Caco-2 (cell line): Measurements from ENCODE around the gene INAFM1. TPM values are rescaled to one million over a fixed set of nuclear protein-coding genes. Genes with fewer than 3 reads are reported as not detected.

ENCODE experiments used
- BruUV-seq: library from RNA; stranded (reverse); fragments of 400-500 nt; replicated peaks from 2 replicates; lab custom pipeline; 2021; lab: Mats Ljungman, UMichigan
- CTCF ChIA-PET: fragments of 300-600 bp; sonication (Branson Sonifier 250); formaldehyde crosslinking; loops from one replicate; lab custom pipeline; 2022; ENCODE audit warnings: antibody characterized with exemption; lab: Charles Lee
- POLR2A ChIA-PET: fragments of 300-600 bp; sonication (Branson Sonifier 250); formaldehyde crosslinking; loops from one replicate; lab custom pipeline; 2022; ENCODE audit warnings: antibody characterized with exemption; lab: Charles Lee
- DNase-seq, 2 experiments: peaks; one replicate each; pipeline versions ENCODE4 v3.0.0 to v3.0.0-alpha.2; 2020 to 2022
- H3K27me3 ChIP-seq: replicated peaks from 2 replicates; pipeline ENCODE4 v1.6.0; 2011; ENCODE audit warnings: low read length; ENCODE audit not compliant: control insufficient read depth, insufficient read depth
- H3K36me3 ChIP-seq: 2 replicates; pipeline ENCODE4 v1.5.1; 2011; ENCODE audit warnings: low read length; ENCODE audit not compliant: control insufficient read depth, insufficient read depth
- H3K4me1 ChIP-seq: fragments of 250-450 bp; sonication (Bioruptor Pico); 2 replicates; pipeline ENCODE4 v1.5.1; 2020; ENCODE audit warnings: mild to moderate bottlenecking
- H3K4me3 ChIP-seq: 2 replicates; pipeline ENCODE4 v1.5.1; 2011; ENCODE audit warnings: low read depth, mild to moderate bottlenecking, control low read depth, low read length
- H3K9me3 ChIP-seq: fragments of 250-450 bp; sonication (Bioruptor Pico); 2 replicates; pipeline ENCODE4 v1.5.1; 2020; ENCODE audit warnings: mild to moderate bottlenecking, moderate library complexity
- H3K27ac Mint-ChIP-seq: one replicate; pipeline ENCODE4 v1.8.0; 2022; ENCODE audit warnings: mixed read lengths; ENCODE audit not compliant: unreplicated experiment
- H3K27me3 Mint-ChIP-seq: one replicate; pipeline ENCODE4 v1.8.0; 2022; ENCODE audit warnings: mixed read lengths; ENCODE audit not compliant: insufficient read depth, unreplicated experiment
- H3K36me3 Mint-ChIP-seq: one replicate; pipeline ENCODE4 v1.8.0; 2022; ENCODE audit warnings: mild to moderate bottlenecking, mixed read lengths; ENCODE audit not compliant: insufficient read depth, unreplicated experiment
- H3K4me1 Mint-ChIP-seq: one replicate; pipeline ENCODE4 v1.8.0; 2022; ENCODE audit warnings: low read depth, mixed read lengths; ENCODE audit not compliant: unreplicated experiment
- H3K4me3 Mint-ChIP-seq: one replicate; pipeline ENCODE4 v1.8.0; 2022; ENCODE audit warnings: mild to moderate bottlenecking, moderate library complexity, mixed read lengths; ENCODE audit not compliant: unreplicated experiment
- H3K9me3 Mint-ChIP-seq: one replicate; pipeline ENCODE4 v1.8.0; 2022; ENCODE audit warnings: mixed read lengths; ENCODE audit not compliant: unreplicated experiment
- intact Hi-C: fragments of 100-400 bp; cut with micrococcal nuclease; formaldehyde crosslinking; loops from one replicate; pipeline ENCODE4 v1.10.0; 2022; ENCODE audit not compliant: unreplicated experiment
- total RNA-seq: library from RNA; stranded (reverse); gene quantifications from 2 replicates; pipeline ENCODE4 v1.2.3, GENCODE V29; 2022
- TF ChIP-seq, protein P1 (sequence below), 2 experiments: fragments of 200-600 bp in 1 of 2; IDR thresholded peaks; 1 replicate in 1 of 2; 2 replicates in 1 of 2; pipeline versions ENCODE4 v1.5.1 to v1.8.0; 2011 to 2022; ENCODE audit warnings: antibody characterized with exemption in 1 of 2, control low read depth in 1 of 2, inconsistent platforms in 1 of 2, low read depth in 1 of 2, low read length in 1 of 2, mild to moderate bottlenecking in 1 of 2, moderate library complexity in 1 of 2; ENCODE audit not compliant: insufficient read depth in 1 of 2, severe bottlenecking in 1 of 2, unreplicated experiment in 1 of 2

The INAFM1 gene
- total RNA-seq, 1 experiment from 2014 or later = 10.4 TPM

DNA sequence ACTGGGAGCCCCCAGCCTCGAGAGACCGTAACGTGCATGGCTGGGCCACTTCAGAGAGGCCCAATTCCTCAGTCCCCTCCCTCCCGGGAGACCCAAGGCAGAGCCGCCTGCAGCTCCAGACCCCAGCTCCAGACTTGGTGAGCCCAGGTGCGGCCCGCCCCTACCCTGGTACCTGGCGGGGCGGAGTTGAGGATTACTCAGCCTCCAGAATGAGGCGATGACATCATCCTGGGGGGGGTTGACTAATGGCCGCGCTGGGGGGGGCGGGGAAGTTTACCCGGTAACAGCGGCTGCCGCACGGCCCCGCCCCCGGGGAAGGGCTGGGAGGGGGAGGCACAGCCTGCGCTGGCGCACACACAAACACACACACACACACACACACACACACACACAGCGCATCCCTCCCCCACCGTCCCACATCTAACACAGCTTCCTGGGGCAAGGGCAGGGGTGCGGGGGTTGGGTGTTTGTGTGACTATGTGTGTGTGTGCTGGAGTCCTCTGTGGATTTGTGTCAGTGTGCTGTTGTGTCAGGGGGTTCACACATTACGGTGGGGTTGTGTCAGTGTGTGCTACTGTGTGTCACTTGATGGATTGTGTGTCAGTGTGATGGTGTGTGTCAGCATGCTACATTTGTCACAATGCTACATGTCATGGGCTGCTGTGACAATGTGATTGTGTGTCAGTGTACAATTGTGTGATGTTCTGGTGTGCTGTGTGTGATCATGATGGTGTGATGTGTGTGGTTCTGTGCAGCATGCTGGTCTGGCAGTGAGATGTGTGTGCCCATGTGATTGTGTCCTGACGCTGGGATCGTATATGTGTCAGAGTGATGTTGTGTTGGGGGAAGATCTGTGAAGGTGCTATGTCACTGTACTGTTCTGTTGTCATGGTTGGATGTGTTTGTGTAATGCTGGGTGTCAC lies 33.4 kb upstream of the INAFM1 start:
- Mint-ChIP-seq H3K4me1 (peaks cover under 1% of the 10 kb centered on the region), H3K27me3 (no peaks in the 10 kb centered on the region), H3K4me3 (no peak overlapping the region), H3K36me3 (no peaks in the 10 kb centered on the region), H3K9me3 (no peaks in the 10 kb centered on the region), H3K27ac (no peak overlapping the region)
- no TSS peak for BruUV-seq
- H3K27me3 ChIP-seq = no peaks in the 10 kb centered on the region
- H3K4me3 ChIP-seq = peak overlapping the region; percentile 4
- H3K36me3 ChIP-seq = no peaks in the 10 kb centered on the region
- CTCF ChIA-PET = interaction anchor here (0.6 to 1.3 kb wide), 4 partner anchors 15 to 128 kb away, joined by 3 to 8 read pairs (median 6); partner anchors contain the start of gene ZC3H4
- intact Hi-C loops = loop anchor here (5.0 kb wide), 1 partner anchor 109 kb away; the partner anchor contains the start of gene SAE1
- POLR2A ChIA-PET = interaction anchor here (0.7 to 1.0 kb wide), 3 partner anchors 15 to 248 kb away, joined by 4 to 6 read pairs (median 6); partner anchors contain the start of gene CCDC9
- TF ChIP-seq, protein P1, sequence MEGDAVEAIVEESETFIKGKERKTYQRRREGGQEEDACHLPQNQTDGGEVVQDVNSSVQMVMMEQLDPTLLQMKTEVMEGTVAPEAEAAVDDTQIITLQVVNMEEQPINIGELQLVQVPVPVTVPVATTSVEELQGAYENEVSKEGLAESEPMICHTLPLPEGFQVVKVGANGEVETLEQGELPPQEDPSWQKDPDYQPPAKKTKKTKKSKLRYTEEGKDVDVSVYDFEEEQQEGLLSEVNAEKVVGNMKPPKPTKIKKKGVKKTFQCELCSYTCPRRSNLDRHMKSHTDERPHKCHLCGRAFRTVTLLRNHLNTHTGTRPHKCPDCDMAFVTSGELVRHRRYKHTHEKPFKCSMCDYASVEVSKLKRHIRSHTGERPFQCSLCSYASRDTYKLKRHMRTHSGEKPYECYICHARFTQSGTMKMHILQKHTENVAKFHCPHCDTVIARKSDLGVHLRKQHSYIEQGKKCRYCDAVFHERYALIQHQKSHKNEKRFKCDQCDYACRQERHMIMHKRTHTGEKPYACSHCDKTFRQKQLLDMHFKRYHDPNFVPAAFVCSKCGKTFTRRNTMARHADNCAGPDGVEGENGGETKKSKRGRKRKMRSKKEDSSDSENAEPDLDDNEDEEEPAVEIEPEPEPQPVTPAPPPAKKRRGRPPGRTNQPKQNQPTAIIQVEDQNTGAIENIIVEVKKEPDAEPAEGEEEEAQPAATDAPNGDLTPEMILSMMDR (IDR thresholded peaks at IDR 0.05; ENCODE audit: insufficient read depth in 1 of 2, low read depth in 1 of 2, low read length in 1 of 2, severe bottlenecking in 1 of 2, unreplicated experiment in 1 of 2) = no peak
- peaks cover 14% of the 10 kb centered on the region for H3K4me1 ChIP-seq
- H3K9me3 ChIP-seq = 0 out of 2 replicates have a peak, but pooled peaks cover 3% of the 10 kb centered on the region
- DNase-seq = peak; percentile 89 to 91

DNA sequence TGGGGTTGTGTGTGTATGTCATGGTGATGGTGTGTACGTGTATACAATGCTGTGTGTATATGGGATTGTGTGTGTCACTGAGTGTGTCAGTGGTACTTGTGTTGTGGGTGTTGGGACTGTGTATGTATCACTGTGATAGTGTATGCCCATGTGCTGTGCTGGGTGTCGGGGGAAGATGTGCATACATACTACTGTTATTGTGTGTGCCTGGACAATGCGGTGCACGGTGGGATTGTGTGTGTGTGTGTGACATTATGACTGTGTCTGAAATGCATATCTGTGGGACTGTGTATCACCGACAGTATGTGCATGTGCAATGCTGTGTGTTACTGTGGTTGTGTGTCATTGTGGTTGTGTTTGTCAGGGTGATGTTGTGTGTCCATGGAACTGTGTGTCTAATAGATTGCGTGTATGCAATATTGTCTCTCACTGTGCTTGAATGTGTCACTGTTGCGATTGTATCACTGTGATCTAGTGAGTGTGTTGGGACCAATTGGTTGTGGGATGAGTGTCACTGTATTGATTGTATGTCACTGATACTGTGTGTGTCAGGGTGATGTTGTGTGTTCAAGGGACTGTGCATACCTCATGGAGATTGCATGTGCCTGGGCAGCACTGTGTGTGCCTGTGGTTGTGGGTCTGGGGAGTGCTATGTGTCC lies 32.6 kb upstream of the INAFM1 start:
- no peak overlapping the region for H3K4me3 Mint-ChIP-seq
- no peaks in the 10 kb centered on the region for H3K9me3 Mint-ChIP-seq
- H3K27ac Mint-ChIP-seq = no peak overlapping the region
- H3K36me3 Mint-ChIP-seq = no peaks in the 10 kb centered on the region
- ChIA-PET CTCF (interaction anchor here (1.3 kb wide), 1 partner anchor 31 kb away, joined by 7 read pairs; no protein-coding TSS in a partner anchor), POLR2A (no interaction called here)
- H3K27me3 Mint-ChIP-seq = no peaks in the 10 kb centered on the region
- Histone ChIP-seq H3K9me3 (no peaks in the 10 kb centered on the region), H3K36me3 (no peaks in the 10 kb centered on the region), H3K4me1 (peaks cover 14% of the 10 kb centered on the region), H3K4me3 (no peak overlapping the region), H3K27me3 (no peaks in the 10 kb centered on the region)
- TF ChIP-seq, protein P1 (IDR thresholded peaks at IDR 0.05; ENCODE audit: insufficient read depth in 1 of 2, low read depth in 1 of 2, low read length in 1 of 2, severe bottlenecking in 1 of 2, unreplicated experiment in 1 of 2) = no peak
- intact Hi-C loops = loop anchor here (5.0 kb wide), 1 partner anchor 110 kb away; the partner anchor contains the start of gene SAE1
- no peak for DNase-seq
- H3K4me1 Mint-ChIP-seq = no peaks in the 10 kb centered on the region
- BruUV-seq = TSS peak; percentile 43

DNA sequence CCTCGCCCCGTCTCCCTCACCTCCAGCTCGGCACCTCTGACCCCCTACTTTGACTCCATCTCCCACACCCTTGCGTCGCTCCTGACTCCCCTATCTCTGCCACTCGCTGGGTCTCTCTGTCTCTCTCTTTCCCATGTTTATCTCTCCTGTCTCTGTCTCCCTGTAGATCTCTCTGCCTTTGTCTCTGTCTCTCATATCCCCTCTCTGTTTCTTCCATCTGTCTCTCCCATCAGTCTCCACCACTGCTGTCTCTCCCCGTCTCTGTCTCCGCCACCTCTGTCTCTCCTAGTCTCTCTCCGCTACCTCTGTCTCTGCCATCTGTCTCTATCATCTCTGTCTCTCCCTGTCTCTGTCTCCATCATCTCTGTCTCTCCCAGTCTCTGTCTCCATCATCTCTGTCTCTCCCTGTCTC lies 31.3 kb upstream of the INAFM1 start:
- ChIA-PET POLR2A (interaction anchor here (0.5 to 2.5 kb wide), 10 partner anchors 13 to 1628 kb away, joined by 3 to 55 read pairs (median 6); partner anchors contain the start of genes CCDC9 and ZC3H4), CTCF (interaction anchor here (0.5 to 4.5 kb wide), 11 partner anchors 17 to 230 kb away, joined by 3 to 234 read pairs (median 11); partner anchors contain the start of genes DHX34, INAFM1 and SAE1)
- BruUV-seq = TSS peak; percentile 74
- H3K36me3 Mint-ChIP-seq = no peaks in the 10 kb centered on the region
- H3K27me3 ChIP-seq = no peaks in the 10 kb centered on the region
- H3K9me3 ChIP-seq = no peaks in the 10 kb centered on the region
- no peaks in the 10 kb centered on the region for H3K27me3 Mint-ChIP-seq
- TF ChIP-seq, protein P1 (IDR thresholded peaks at IDR 0.05; ENCODE audit: insufficient read depth in 1 of 2, low read depth in 1 of 2, low read length in 1 of 2, severe bottlenecking in 1 of 2, unreplicated experiment in 1 of 2) = no peak
- intact Hi-C loops = loop anchor here (5.0 kb wide), 1 partner anchor 111 kb away; the partner anchor contains the start of gene SAE1
- peaks cover 14% of the 10 kb centered on the region for H3K4me1 ChIP-seq
- H3K4me3 ChIP-seq = peak overlapping the region; percentile 51
- no peak overlapping the region for H3K4me3 Mint-ChIP-seq
- H3K36me3 ChIP-seq = no peaks in the 10 kb centered on the region
- H3K9me3 Mint-ChIP-seq = no peaks in the 10 kb centered on the region
- no peak for DNase-seq
- no peaks in the 10 kb centered on the region for H3K4me1 Mint-ChIP-seq
- no peak overlapping the region for H3K27ac Mint-ChIP-seq
